Stimulated activated CD4-positive, alpha-beta T cell treated with anti-CD3 and anti-CD28 coated beads, TNF-alpha, amount 100 ng/mL, for 24 hours (primary cell): ENCODE results near the gene PRIMPOL.

Experiments used
- DNase-seq, 3 experiments: peaks; one replicate each; pipeline ENCODE4 v3.0.0-alpha.2; 2020; ENCODE audit warnings: low read depth in 3 of 3

The PRIMPOL gene

DNA sequence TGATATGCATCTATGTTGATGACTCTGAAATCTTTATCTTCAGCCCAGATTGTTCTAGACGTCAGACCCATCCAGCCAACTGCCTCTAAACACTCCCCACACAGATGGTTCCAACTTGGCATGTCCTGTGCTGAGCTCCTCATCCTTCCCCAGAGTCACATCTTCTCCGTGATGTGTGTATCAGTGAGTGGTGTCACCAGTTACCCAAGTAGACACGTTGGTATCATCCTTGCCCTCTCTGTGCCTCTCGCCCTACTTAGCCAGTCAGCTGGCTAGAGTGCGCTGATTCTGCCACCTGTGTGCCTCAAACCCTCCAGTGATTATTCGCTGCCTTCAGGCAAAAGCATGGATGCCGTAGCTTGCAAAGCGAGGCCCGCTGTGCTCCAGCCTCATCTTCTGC lies 18.6 kb downstream of the PRIMPOL start:
- no peak for DNase-seq

DNA sequence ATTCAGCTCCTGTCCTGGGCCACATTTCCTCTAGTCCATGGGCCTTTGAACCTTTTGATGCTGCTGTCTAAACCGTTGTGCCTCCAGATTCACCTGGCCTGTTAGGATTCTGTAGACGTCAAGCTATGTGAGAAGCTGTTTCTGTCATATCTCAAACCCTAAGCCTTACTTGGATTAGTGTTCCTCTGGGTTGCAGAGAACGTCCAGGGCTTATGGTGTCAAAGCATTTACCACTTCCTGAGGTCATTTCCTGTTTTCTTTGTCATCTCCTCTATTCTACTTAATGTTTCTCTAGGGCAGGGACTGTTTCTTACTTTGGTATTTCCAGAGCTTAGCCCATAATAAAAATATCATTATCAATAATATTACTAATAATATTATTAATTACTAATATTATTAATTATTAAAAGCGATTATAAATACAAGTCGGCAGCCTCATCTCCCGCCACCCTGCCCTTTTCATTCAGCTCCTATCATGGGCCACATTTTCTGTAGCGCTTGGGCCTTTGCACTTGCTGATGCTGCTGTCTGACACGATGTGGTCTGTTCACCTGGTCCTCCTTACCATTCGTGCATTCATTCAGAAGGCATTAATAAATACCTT lies 19.1 kb downstream of the PRIMPOL start:
- DNase-seq, result no peak

DNA sequence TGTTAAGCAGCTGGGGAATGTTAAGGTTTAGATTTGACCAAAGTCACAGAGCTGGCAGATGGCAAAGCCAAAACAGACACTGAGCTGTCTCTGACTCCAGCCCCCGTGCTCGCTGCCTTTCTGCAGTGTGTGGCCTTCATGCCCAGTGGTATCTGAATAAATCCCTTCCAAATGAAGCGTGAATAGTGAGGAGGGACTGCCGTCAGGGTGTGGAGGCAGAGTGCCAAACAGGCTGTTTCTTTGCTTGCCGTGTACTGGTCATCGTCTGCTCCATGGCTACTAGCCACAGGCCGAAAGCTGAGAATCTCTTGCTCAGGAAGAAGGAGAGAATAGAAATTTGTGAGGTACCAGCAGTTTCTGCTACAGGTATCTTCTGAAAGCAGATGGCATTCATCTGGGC lies 19.7 kb downstream of the PRIMPOL start:
- no peak for DNase-seq

DNA sequence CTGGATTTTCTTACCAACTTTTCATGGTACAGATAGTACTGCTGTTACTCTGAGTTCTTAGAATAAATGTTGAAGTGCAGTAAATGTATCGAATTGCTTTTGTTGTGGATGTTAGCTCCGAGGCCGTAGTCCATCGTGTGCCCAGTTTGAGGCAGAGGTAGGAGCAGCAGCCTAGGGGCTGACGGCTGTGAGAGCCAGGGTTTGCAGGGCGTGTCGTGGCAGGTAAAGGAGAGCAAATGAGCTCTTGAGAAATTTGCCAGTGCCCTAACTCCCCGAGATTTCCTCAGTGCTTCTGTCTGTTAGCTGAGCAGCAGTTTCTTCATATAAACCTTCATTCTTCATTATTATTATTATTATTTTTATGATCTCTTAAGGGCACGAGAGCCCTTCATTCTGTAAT lies 21.6 kb downstream of the PRIMPOL start:
- no peak for DNase-seq

DNA sequence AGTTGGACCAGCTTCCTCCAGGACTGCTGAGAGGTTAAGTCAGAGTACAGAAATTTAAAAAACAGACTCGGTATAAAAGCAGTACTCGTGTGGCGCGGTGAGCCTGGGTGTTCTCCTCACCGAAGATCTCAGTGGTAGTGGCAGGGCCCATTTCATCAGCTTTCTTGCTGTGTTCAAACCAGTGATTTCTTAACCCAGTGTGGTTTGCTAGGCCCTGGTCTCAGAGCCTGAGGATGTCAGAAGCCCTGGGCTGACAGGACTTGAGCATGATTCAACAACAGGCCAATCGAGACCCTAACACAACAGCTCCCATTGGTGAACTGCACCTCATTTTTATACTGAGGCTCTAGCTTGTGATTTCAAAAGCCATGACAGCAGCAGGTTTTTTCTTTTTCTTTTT lies 23.2 kb downstream of the PRIMPOL start:
- DNase-seq, result no peak

DNA sequence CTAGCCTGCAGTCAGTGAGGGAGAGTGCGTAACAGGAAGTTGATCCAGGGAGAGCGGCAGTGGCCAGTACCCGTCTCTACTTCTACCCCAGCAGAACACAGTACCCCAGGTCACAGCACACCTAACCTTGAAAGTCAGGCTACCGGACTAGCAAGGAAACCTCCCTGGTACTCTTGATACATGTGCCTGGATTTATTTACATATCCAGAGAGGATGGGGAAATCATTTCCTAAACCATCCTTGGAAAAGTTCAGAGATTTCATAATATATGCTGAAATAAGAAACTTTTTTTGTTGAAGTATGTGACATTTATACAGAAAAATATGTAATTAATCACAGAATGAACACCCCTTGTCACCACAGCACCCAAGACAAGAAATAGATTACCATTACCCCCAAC lies 24.5 kb downstream of the PRIMPOL start:
- DNase-seq, result no peak

DNA sequence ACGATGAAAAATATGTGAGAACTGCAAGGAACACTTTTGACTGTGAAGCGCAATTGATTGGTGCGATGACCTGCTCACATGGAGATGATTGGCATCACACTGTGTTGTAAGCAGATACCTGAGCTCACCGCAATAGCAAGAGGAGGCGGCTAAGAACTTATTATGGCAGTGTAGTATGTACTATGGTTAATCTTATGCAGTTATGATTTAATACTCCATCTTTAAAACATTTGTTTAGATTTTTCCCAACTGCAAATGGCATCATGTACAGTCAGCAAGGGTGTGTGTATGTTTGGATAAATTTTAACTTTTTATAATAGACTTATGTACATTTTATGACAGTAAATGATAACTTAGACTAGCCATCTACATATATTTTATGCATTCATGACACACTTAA lies 25.5 kb downstream of the PRIMPOL start:
- no peak for DNase-seq

DNA sequence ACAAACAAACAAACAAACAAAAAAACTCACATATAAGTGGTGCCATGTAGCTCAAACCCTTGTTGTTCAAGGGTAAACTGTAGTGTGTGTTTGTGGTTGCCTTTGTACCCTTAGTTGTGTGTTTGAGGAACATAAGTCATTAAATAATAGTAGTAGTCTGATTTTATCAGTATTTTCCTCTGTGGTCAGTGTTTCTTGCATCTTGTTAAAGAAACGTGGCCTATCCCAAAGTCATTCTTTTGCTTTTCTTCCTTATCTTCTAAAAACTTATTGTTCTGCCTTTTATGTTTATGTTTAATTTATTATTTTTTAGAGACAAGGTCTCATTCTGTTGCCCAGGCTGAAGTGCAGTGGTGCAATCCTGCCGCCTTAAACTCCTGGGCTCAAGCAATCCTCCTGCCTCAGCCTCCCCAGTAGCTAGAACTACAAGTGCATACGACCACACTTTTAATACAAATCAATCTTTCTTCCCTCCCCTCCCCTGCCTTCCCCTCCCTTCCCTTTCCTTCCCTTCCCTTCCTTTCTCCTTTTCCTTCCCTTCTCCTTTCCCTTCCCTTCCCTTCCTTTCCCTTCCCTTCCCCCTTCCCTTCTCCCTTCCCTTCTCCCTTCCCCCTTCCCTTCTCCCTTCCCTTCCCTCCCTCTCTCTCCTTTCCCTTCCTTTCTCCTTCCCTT lies 26.4 kb downstream of the PRIMPOL start:
- DNase-seq, result no peak

DNA sequence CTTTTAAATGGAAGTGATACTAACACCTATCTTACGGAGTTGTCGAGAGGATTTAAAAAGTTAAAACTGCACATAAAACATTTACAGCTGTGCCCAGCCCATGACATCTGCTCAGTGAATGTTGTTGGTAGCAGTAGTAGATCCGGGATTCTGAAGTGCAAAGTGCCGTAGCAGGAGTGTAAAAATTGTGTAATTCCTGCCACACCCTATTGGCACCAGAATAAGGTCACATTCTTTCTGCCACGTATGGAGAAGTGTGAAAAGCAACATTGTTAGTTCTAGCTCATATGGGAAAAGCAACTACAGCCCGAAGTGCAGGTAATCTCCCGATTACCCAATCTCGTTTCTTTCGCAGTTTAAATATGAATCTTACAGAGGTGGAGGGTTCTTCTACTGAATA lies 31.2 kb downstream of the PRIMPOL start:
- no peak for DNase-seq

DNA sequence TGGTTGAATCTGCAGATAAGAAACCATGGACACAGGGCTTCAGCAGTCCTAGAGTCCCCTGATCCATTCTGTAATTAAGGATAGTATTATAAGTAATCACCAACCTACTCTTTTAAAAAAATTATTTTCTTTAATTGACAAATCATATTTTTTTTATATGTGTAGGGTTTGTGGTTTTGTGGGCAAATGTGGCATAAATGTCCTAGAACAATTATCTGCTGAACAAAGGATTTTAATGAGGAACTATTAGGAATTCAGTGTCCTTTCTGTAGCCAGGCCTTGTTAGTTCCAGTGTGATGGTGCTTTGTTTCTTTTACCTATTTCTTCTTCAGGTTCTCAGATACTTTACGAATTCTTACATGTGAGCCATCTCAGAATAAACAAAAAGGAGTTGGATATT lies 32.4 kb downstream of the PRIMPOL start:
- no peak for DNase-seq

DNA sequence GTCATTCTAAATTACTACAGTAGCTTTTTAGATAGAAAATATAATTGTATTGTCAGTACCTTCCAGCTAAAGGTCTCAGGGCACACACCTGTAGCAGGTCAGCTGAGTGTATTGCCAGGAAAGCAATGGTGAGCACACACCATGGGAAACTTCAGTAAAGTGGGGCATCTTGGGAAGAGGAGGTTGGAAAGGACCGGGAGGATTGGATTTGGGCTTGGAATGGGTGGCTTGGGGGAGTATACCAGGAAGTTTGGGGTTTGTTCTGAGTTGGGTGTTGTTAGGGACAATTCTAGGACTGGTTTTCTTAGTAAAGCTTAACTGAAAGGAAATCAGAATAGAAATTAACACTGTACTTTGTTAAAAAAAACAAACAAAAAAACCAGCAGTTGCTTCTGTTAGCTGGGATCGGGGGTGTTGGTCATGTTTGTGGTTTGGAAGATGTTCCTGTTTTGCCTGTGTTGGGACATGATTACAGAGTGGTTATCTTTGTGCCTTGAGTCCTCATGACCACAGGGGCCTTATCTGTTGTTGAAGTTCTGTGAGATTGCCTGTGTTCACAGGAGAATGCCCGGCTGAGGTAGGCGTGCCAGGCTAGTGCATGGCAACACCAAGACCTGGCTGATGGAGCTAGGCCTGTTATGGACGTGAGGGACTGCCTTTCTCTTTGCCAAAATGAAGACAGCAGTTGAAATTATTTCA lies 35.1 kb downstream of the PRIMPOL start:
- no peak for DNase-seq

DNA sequence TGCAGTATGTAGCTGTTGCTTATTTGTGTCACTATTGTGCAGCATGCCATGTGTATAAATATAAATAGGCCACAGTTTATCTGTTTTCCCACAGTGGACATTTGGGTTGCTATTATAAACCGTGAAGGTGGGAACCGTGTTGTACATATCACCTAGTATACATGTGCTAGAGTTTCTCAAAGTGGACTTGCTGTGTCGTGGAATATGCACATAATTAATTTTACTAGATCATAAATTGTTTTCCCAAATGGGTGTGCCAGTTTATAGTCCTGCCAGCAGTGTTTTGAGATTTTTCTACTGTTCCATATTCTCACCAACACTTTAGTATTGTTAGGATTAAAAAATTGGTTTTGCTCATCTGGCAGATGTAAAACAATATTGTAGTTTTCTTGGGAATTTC lies 38.5 kb downstream of the PRIMPOL start:
- DNase-seq, result no peak

DNA sequence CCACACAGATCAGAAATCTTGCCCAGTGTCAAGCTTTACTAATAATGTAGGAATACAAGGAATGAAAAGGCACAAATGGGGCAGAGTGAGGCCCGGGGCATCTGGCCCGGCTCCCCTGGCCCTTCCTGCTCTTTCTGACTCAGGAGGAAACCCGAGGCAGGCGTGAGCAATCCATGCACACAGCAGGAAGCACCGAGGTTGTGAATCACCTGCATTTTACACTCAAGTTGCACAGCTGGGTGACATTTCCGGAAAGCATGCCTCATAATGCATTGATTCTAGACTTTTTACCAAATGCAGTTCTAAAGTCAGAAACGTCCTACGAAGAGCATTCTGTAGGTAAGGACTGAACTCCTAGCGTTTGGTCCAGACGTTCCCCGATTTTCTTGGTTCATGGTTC lies 38.9 kb downstream of the PRIMPOL start:
- DNase-seq, result peak in 1 of 3 experiments; percentile 7

DNA sequence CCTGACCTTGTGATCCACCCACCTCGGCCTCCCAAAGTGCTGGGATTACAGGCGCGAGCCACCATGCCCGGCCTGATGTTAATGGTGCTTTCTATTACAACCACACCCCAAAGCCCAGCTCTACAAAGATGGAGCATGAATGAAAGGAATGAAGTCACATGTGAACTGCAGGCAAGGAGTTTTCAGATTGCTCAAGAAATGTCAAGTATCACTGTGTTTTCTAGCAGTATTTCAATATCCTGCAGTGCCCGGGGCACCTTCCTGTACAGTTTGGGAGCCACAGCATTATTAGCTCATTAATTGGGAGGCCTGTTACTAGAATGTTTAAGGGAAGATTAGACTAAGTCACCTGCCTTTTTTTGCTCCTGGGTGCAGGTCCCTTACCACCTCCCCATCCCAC lies 40.1 kb downstream of the PRIMPOL start:
- no peak for DNase-seq

DNA sequence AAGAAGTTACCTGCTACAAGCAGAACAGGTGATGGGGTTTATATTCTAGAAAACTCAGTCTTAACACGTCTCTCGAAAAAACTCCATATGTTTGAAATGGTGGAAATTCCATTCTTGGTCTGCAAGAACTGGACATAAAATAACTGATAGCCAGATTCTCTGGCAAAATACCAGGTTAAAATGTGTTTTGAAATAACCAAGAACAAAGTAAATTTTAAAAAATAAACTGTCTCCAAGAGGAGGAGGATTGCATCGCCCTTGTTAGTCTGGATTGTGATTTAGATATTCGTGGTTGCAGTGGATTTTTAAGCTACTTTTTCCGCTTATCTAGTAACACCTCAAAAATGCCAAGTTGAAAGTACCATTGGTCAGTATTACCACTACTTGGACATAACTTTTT lies 43.5 kb downstream of the PRIMPOL start:
- DNase-seq, result no peak

DNA sequence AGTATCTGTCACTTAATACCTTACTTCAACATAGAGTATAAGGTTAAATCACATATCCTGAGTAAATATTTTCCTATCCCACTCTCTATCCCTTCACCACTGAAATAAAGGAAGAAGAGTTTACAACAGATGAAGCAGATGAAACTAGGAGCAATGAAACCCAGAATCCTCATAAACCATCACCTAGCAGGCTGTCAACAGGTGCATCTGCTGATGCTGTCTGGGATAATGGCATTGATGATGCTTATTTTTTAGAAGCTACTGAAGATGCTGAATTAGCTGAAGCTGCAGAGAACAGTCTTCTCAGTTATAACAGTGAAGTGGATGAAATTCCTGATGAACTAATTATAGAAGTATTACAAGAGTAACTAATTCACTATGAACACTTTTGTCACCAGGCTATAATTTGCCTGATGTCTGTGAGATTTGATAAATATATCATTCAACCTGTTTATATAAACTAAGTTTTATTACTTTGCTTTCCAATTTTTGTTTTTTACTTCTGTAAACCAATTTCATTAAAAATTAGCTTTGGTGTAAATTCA lies 44.9 kb downstream of the PRIMPOL start:
- no peak for DNase-seq

DNA sequence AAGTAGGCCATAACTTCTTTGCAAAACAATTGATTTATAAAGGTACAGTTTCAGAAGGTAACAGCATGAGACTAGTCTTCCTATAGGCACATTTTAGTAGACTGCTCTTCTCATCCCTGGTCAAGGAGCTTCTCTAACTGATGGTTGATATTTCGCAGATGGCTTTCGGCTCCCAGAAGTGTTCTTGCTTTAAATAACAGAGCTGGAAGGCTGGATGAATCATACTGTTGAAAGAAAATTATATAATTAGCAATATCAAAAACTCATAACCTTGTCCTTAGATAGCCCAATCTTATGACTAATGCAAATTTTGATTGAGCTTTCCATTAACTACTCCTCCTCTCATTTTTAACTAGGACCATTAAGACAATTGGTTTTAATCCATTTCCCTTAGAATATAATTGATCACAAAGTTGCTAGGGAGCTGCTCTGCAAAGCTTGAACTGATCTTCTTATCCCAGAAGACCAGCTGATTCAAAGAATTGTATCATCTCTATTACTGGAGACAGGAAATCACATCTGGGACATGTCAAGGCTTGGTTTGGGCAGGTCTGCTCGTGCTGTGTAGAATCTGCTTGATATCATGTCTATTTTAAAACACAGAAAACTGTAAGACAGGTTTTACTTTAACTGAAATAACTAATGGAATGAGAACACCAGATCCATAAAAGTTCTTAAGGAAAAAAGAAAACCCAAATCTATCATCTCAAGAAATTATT lies 45.8 kb downstream of the PRIMPOL start:
- no peak for DNase-seq

DNA sequence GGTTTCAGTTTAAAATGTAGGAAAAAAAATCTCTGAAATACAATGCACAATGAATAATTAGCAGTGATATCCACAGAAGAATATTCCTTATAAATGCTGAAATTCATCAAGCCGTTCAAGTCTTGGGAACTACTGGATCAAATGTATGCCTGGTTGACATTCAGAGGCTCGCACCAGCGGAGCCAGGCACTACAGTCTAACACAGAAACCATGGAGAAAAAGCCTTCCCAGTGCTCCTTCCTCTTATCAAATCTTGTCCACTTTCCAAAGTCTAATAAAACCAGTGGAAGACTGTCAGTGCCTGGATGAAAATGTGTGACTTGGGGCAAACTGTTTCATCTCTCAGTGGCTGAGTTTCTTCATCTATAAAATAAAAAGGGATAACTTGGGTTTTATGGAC lies 48.4 kb downstream of the PRIMPOL start:
- no peak for DNase-seq

DNA sequence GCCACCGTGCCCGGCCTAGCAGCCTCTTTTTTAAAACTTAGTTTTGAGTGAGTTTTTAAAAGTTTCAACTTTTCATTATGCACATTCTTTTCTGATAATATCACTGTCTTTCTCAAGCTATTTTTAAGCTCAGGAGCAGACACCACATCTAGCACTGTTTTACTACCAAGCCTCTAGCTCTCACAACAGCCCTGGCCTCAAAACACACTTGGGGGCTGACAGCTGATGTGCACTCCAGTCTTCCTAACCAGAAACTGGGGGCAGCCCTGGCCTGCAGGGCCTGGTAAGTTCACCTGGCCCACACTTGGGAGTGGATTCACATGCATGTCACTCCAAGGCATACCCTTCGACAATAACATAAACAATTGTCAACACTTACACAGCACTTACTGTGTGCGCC lies 50.4 kb downstream of the PRIMPOL start:
- no peak for DNase-seq

DNA sequence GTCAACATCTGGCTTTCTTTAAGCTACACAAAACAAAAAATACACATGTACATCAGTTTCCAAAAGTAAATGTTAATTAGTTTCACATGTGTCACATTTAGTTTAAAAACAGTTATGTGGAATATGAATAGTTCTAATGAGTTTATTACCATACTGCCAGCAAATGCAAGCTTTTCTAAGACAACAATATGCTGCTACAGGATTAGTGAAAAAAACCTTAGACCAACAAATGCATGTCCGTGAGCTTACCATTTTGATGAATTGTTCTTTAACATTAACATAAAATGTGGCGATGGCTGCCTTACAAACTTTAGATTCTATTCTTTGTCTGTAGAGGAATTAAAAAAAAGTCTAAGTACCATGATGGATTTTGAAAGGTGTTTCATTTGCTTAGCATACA lies 52.6 kb downstream of the PRIMPOL start:
- DNase-seq, result no peak

DNA sequence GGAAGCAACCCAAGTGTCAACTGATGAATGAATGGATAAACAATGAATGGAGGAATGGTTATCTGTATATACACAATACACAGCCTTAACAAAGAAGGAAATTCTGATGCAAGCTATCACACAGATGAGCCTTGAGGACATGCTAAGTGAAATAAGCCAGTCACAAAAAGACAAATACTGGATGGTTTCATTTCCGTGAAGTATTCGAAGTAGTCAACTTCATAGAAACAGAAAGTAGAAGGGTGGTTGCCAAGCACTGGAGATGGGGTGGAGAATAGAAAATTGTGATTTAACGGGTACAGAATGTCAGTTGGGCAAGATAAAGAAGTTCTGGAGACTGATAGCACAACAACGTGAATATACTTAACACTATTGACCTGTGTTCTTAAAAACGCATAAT lies 56.2 kb downstream of the PRIMPOL start:
- DNase-seq, result no peak

DNA sequence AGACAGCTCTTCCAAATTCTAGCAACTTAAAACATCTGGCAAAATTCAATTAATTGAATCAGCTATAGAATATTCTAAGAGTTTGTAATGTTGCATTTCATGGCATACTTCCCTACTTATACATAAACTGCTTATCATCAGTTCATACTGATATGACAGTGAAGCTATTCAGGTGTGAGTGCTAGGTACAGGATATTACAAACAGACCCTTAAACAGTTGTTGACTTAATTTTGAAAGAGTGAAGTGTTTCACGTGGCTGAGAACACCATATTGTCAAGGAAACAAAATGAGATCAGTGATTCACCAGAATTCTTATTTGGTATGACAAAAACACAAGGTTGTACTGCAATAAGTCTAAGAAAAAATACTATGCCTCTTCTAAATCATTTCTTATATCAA lies 56.9 kb downstream of the PRIMPOL start:
- DNase-seq, result no peak

DNA sequence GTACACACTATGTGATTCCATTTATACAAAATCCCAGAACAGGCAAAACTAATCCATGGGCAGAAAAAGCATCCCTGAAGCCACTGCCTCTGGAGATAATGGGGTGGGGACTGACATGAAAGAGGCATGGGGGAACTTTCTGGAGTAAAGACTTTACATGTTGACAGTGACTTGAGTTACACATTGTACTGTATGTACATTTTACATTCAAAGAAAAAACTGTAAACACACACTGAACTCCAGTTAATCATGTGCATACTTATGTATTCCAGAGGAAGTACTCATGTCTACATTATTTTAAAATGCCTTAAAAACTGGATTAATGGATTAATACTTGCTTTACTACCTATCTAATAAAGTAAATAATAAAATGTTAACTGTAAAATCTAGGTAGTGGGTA lies 62.8 kb downstream of the PRIMPOL start:
- DNase-seq, result no peak
